Vagina (tissue), 2 donors: Measurements from ENCODE around the gene UNC13B.

Experiments used
- POLR2A ChIP-seq, 2 donors: fragments of 450-650 bp; IDR thresholded peaks; one replicate each; pipeline ENCODE4 v1.6.1; 2017; ENCODE audit warnings: antibody characterized with exemption in 2 of 2, mild to moderate bottlenecking in 2 of 2, moderate library complexity in 2 of 2
- TF ChIP-seq, protein P1 (sequence below), 3 experiments: fragments of 450-650 bp in 2 of 3; fragments of 200-600 bp in 1 of 3; sonication (generic) in 1 of 3; IDR thresholded peaks; one replicate each; pipeline ENCODE4 v1.5.1; 2017 to 2019; ENCODE audit warnings: antibody characterized with exemption in 3 of 3, mild to moderate bottlenecking in 2 of 3, moderate library complexity in 2 of 3

DNA sequence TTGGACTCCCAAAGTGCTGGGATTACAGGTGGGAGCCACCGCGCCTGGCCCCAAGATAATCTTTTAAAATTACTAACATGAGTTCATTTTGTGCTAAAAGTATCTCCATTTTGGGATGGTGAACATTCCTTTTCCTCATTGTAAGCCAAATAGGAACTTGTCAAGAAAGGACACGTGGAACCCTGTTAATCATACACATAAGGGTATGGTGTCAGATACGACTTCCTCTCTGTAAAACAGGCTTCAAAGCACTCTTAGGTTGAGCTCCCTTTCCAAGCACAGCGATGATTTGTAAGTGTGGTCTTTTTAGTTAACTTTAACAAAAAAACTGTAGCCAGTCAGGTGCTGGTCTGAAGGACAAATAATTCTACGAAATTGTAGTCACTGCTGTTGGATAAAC, 132.7 kb downstream of the UNC13B start:
- TF ChIP-seq, protein P1, sequence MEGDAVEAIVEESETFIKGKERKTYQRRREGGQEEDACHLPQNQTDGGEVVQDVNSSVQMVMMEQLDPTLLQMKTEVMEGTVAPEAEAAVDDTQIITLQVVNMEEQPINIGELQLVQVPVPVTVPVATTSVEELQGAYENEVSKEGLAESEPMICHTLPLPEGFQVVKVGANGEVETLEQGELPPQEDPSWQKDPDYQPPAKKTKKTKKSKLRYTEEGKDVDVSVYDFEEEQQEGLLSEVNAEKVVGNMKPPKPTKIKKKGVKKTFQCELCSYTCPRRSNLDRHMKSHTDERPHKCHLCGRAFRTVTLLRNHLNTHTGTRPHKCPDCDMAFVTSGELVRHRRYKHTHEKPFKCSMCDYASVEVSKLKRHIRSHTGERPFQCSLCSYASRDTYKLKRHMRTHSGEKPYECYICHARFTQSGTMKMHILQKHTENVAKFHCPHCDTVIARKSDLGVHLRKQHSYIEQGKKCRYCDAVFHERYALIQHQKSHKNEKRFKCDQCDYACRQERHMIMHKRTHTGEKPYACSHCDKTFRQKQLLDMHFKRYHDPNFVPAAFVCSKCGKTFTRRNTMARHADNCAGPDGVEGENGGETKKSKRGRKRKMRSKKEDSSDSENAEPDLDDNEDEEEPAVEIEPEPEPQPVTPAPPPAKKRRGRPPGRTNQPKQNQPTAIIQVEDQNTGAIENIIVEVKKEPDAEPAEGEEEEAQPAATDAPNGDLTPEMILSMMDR (IDR thresholded peaks at IDR 0.05), result no peak
- no peak for TF ChIP-seq POLR2A (IDR thresholded peaks at IDR 0.05)
